Stimulated activated CD8-positive, alpha-beta memory T cell treated with anti-CD3 and anti-CD28 coated beads, Interleukin-4, amount 100 ng/mL, for 4 hours (primary cell): Measurements from ENCODE around the gene TSKU.

Source experiments
- DNase-seq, 2 donors: peaks; one replicate each; pipeline ENCODE4 v3.0.0-alpha.2; 2020; ENCODE audit warnings: low read depth in 2 of 2, low spot score in 1 of 2

TSKU gene

GRCh38 chr11:76844511-76844910 lies 61.4 kb downstream of the TSKU start:
- DNase-seq = no peak

GRCh38 chr11:76845069-76845468 lies 61.9 kb downstream of the TSKU start:
- DNase-seq = no peak

- no peak for DNase-seq
Observed at GRCh38 chr11:76846441-76846840, 63.3 kb downstream of the TSKU start.
